ENCODE measurements around the gene POLG2. TPM values are rescaled to one million over a fixed set of nuclear protein-coding genes. Genes with fewer than 3 reads are reported as not detected.

The POLG2 gene
- total RNA-seq, 1 experiment from 2014 or later: 28.9 TPM

DNA sequence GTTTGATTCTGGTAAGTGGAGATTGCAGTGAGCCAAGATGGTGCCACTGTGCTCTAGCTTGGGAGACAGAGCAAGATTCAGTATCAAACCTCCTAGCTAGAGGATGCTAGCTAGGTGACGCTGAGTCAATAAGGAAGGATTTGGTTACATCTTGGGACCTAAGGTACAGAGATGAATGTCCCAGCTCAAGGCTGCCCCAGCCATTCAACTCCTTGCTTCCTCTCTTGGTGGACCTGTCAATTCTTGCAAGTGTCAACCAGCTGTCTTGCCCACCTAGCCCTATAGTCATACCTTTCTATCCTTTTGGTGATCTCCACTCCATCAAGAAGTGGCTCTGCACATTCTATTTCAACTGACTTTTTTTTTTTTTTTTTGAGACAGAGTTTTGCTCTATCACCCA, 49.3 kb downstream of the POLG2 start:
- H3K4me1 ChIP-seq: no peaks in the 10 kb centered on the region
- H3K9me3 ChIP-seq: no peaks in the 10 kb centered on the region
- TF ChIP-seq, protein P1, sequence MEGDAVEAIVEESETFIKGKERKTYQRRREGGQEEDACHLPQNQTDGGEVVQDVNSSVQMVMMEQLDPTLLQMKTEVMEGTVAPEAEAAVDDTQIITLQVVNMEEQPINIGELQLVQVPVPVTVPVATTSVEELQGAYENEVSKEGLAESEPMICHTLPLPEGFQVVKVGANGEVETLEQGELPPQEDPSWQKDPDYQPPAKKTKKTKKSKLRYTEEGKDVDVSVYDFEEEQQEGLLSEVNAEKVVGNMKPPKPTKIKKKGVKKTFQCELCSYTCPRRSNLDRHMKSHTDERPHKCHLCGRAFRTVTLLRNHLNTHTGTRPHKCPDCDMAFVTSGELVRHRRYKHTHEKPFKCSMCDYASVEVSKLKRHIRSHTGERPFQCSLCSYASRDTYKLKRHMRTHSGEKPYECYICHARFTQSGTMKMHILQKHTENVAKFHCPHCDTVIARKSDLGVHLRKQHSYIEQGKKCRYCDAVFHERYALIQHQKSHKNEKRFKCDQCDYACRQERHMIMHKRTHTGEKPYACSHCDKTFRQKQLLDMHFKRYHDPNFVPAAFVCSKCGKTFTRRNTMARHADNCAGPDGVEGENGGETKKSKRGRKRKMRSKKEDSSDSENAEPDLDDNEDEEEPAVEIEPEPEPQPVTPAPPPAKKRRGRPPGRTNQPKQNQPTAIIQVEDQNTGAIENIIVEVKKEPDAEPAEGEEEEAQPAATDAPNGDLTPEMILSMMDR (IDR thresholded peaks at IDR 0.05; ENCODE audit: insufficient read depth in 1 of 2, low read depth in 1 of 2, low read length in 1 of 2, severe bottlenecking in 1 of 2, unreplicated experiment in 1 of 2): no peak
- CTCF ChIA-PET: no interaction called here
- no peaks in the 10 kb centered on the region for H3K36me3 ChIP-seq (ENCODE audit: control insufficient read depth, insufficient read depth, low read length)
- DNase-seq: no peak
- BruUV-seq (replicated peaks): no TSS peak
- no peak overlapping the region for H3K4me3 ChIP-seq (ENCODE audit: low read depth, low read length)
- Mint-ChIP-seq H3K4me1 (ENCODE audit: low read depth, unreplicated experiment) (peaks cover under 1% of the 10 kb centered on the region), H3K27me3 (ENCODE audit: insufficient read depth, unreplicated experiment) (no peaks in the 10 kb centered on the region), H3K36me3 (ENCODE audit: insufficient read depth, unreplicated experiment) (no peaks in the 10 kb centered on the region), H3K9me3 (ENCODE audit: unreplicated experiment) (no peaks in the 10 kb centered on the region), H3K27ac (ENCODE audit: unreplicated experiment) (no peak overlapping the region), H3K4me3 (ENCODE audit: unreplicated experiment) (no peak overlapping the region)
- POLR2A ChIA-PET: no interaction called here
- no peaks in the 10 kb centered on the region for H3K27me3 ChIP-seq (replicated peaks; ENCODE audit: control insufficient read depth, insufficient read depth, low read length)
- intact Hi-C loops (cut with micrococcal nuclease; ENCODE audit: unreplicated experiment): no loop called here

DNA sequence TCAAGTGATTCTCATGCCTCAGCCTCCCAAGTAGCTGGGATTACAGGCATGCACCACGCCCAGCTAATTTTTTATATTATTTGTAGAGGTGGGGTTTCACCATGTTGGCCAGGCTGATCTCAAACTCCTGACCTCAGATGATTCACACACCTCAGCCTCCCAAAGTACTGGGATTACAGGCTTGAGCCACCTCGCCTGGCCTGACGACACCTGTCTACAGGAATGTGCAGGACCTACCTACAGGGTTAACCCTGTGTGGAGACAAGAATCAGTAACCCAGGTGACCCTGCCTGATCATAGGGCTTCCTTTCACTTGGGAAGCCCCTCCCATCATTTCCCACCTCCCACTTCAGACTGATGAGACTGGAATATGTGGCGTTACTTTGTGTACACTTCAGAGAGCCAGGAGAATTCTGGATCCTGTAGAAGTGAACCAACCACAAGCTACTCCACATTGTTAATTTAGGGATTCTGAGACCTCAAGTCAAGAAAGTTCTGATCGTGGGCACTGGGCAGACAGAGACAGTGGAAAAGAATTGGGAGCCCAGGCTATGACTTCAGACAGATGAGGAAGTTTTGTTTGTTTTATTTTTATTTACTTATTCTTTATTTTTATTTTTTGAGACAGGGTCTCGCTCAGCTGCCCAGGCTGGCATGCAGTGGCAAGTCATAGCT, 53.6 kb downstream of the POLG2 start:
- H3K9me3 ChIP-seq: peaks cover 14% of the 10 kb centered on the region
- no peaks in the 10 kb centered on the region for H3K36me3 Mint-ChIP-seq (ENCODE audit: insufficient read depth, unreplicated experiment)
- no peaks in the 10 kb centered on the region for H3K4me1 ChIP-seq
- DNase-seq: peak; percentile 45 to 62
- ChIA-PET POLR2A (interaction anchor here (0.5 kb wide), 1 partner anchor 52 kb away, joined by 3 read pairs; the partner anchor contains the start of gene PECAM1), CTCF (no interaction called here)
- H3K4me3 Mint-ChIP-seq (ENCODE audit: unreplicated experiment): no peak overlapping the region
- no peaks in the 10 kb centered on the region for H3K27me3 ChIP-seq (replicated peaks; ENCODE audit: control insufficient read depth, insufficient read depth, low read length)
- intact Hi-C loops (cut with micrococcal nuclease; ENCODE audit: unreplicated experiment): no loop called here
- peaks cover 6% of the 10 kb centered on the region for H3K4me1 Mint-ChIP-seq (ENCODE audit: low read depth, unreplicated experiment)
- no peak overlapping the region for H3K4me3 ChIP-seq (ENCODE audit: low read depth, low read length)
- H3K27me3 Mint-ChIP-seq (ENCODE audit: insufficient read depth, unreplicated experiment): no peaks in the 10 kb centered on the region
- peaks cover 15% of the 10 kb centered on the region for H3K9me3 Mint-ChIP-seq (ENCODE audit: unreplicated experiment)
- H3K36me3 ChIP-seq (ENCODE audit: control insufficient read depth, insufficient read depth, low read length): no peaks in the 10 kb centered on the region
- no peak overlapping the region for H3K27ac Mint-ChIP-seq (ENCODE audit: unreplicated experiment)
- no TSS peak for BruUV-seq (replicated peaks)
- TF ChIP-seq, protein P1 (IDR thresholded peaks at IDR 0.05; ENCODE audit: insufficient read depth in 1 of 2, low read depth in 1 of 2, low read length in 1 of 2, severe bottlenecking in 1 of 2, unreplicated experiment in 1 of 2): no peak

DNA sequence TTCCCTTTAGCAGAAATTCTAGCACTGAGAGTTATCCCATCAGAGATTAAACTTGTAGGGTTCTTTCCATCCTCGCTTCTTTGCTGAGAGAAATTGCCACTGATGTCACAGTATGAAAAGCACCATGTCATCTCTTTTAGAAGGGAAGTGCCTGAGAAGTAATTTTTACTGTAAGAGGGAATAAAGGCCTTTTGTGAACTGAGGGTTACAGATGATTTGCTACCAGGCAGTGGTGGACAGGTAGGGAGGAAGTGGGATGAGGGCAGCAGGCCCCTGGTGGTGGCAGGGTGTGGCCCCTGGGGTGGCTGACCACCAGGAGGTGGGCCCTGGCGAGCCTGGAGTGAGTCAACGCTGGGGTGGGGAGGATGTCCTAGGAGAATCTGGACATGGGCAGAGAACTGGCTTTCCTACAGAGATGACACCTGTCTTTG, 54.3 kb downstream of the POLG2 start:
- Histone ChIP-seq H3K36me3 (ENCODE audit: control insufficient read depth, insufficient read depth, low read length) (no peaks in the 10 kb centered on the region), H3K27me3 (replicated peaks; ENCODE audit: control insufficient read depth, insufficient read depth, low read length) (no peaks in the 10 kb centered on the region; the same call in 1 of the 2 replicates), H3K9me3 (peaks cover 20% of the 10 kb centered on the region), H3K4me1 (no peaks in the 10 kb centered on the region), H3K4me3 (ENCODE audit: low read depth, low read length) (no peak overlapping the region)
- intact Hi-C loops (cut with micrococcal nuclease; ENCODE audit: unreplicated experiment): no loop called here
- BruUV-seq (replicated peaks): no TSS peak
- H3K27ac Mint-ChIP-seq (ENCODE audit: unreplicated experiment): no peak overlapping the region
- ChIA-PET CTCF (no interaction called here), POLR2A (no interaction called here)
- peaks cover 15% of the 10 kb centered on the region for H3K9me3 Mint-ChIP-seq (ENCODE audit: unreplicated experiment)
- peaks cover 6% of the 10 kb centered on the region for H3K4me1 Mint-ChIP-seq (ENCODE audit: low read depth, unreplicated experiment)
- H3K4me3 Mint-ChIP-seq (ENCODE audit: unreplicated experiment): no peak overlapping the region
- TF ChIP-seq, protein P1 (IDR thresholded peaks at IDR 0.05; ENCODE audit: insufficient read depth in 1 of 2, low read depth in 1 of 2, low read length in 1 of 2, severe bottlenecking in 1 of 2, unreplicated experiment in 1 of 2): no peak
- no peaks in the 10 kb centered on the region for H3K36me3 Mint-ChIP-seq (ENCODE audit: insufficient read depth, unreplicated experiment)
- no peaks in the 10 kb centered on the region for H3K27me3 Mint-ChIP-seq (ENCODE audit: insufficient read depth, unreplicated experiment)
- no peak for DNase-seq
